Ishikawa (cell line): ENCODE measurements around the gene BAZ1A.

ENCODE experiments used
- CEBPB ChIP-seq: IDR thresholded peaks from 2 replicates; pipeline ENCODE4 v1.6.1; 2012
- CREB1 ChIP-seq: IDR thresholded peaks from 2 replicates; pipeline ENCODE4 v1.6.1; 2012; ENCODE audit warnings: low read depth
- EGR1 ChIP-seq: IDR thresholded peaks from 2 replicates; pipeline ENCODE4 v1.6.1; 2012
- EP300 ChIP-seq: IDR thresholded peaks from 2 replicates; pipeline ENCODE4 v1.6.1; 2012; ENCODE audit warnings: borderline replicate concordance
- FOXM1 ChIP-seq: IDR thresholded peaks from 2 replicates; pipeline ENCODE4 v1.6.1; 2012; ENCODE audit warnings: low read depth, borderline replicate concordance
- NFIC ChIP-seq: IDR thresholded peaks from 2 replicates; pipeline ENCODE4 v1.6.1; 2012
- RAD21 ChIP-seq: IDR thresholded peaks from 2 replicates; pipeline ENCODE4 v1.6.1; 2012; ENCODE audit warnings: low read depth
- TAF1 ChIP-seq: IDR thresholded peaks from 2 replicates; pipeline ENCODE4 v1.6.1; 2012; ENCODE audit warnings: low read depth, mild to moderate bottlenecking
- TCF12 ChIP-seq: IDR thresholded peaks from 2 replicates; pipeline ENCODE4 v1.6.1; 2012; ENCODE audit warnings: low read depth
- TEAD4 ChIP-seq: IDR thresholded peaks from 2 replicates; pipeline ENCODE4 v1.6.1; 2012
- YY1 ChIP-seq: IDR thresholded peaks from 2 replicates; pipeline ENCODE4 v1.6.1; 2012; ENCODE audit warnings: low read depth
- ZBTB7A ChIP-seq: IDR thresholded peaks from 2 replicates; pipeline ENCODE4 v1.6.1; 2012; ENCODE audit warnings: low read depth
- TF ChIP-seq, protein P1 (sequence below): IDR thresholded peaks from 2 replicates; pipeline ENCODE4 v1.6.1; 2012
- TF ChIP-seq, protein P2 (sequence below): IDR thresholded peaks from 2 replicates; pipeline ENCODE4 v1.6.1; 2012; ENCODE audit warnings: low read depth, mild to moderate bottlenecking
- TF ChIP-seq, protein P3 (sequence below): IDR thresholded peaks from 2 replicates; pipeline ENCODE4 v1.6.1; 2012

Gene BAZ1A

DNA sequence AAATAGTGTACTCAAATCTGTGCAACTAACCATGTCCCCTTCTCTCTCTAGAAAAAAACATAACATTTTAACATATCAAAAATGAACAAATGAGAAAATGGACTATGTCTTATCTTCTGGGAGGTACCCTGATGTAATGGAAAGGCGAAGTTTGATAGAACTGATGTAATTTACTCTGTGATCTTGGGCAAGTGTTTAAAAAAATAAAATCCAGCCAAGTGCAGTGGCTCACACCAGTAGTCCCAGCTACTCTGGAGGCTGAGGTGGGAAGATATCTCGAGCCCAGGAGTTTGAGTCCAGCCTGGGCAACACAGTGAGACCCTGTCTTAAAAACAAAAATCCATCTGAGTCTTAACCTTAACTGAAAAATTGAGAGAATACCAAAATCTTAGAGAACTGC, 124.9 kb downstream of the BAZ1A start:
- TF ChIP-seq, protein P1, sequence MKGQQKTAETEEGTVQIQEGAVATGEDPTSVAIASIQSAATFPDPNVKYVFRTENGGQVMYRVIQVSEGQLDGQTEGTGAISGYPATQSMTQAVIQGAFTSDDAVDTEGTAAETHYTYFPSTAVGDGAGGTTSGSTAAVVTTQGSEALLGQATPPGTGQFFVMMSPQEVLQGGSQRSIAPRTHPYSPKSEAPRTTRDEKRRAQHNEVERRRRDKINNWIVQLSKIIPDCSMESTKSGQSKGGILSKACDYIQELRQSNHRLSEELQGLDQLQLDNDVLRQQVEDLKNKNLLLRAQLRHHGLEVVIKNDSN = no peak
- TF ChIP-seq, protein P2, sequence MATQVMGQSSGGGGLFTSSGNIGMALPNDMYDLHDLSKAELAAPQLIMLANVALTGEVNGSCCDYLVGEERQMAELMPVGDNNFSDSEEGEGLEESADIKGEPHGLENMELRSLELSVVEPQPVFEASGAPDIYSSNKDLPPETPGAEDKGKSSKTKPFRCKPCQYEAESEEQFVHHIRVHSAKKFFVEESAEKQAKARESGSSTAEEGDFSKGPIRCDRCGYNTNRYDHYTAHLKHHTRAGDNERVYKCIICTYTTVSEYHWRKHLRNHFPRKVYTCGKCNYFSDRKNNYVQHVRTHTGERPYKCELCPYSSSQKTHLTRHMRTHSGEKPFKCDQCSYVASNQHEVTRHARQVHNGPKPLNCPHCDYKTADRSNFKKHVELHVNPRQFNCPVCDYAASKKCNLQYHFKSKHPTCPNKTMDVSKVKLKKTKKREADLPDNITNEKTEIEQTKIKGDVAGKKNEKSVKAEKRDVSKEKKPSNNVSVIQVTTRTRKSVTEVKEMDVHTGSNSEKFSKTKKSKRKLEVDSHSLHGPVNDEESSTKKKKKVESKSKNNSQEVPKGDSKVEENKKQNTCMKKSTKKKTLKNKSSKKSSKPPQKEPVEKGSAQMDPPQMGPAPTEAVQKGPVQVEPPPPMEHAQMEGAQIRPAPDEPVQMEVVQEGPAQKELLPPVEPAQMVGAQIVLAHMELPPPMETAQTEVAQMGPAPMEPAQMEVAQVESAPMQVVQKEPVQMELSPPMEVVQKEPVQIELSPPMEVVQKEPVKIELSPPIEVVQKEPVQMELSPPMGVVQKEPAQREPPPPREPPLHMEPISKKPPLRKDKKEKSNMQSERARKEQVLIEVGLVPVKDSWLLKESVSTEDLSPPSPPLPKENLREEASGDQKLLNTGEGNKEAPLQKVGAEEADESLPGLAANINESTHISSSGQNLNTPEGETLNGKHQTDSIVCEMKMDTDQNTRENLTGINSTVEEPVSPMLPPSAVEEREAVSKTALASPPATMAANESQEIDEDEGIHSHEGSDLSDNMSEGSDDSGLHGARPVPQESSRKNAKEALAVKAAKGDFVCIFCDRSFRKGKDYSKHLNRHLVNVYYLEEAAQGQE = no peak
- TF ChIP-seq FOXM1 = no peak
- no peak for TF ChIP-seq CREB1
- TF ChIP-seq, protein P3, sequence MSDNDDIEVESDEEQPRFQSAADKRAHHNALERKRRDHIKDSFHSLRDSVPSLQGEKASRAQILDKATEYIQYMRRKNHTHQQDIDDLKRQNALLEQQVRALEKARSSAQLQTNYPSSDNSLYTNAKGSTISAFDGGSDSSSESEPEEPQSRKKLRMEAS = no peak
- TF ChIP-seq ZBTB7A = no peak
- TF ChIP-seq EGR1 = no peak
- TF ChIP-seq RAD21 = no peak
- no peak for TF ChIP-seq TCF12
- TF ChIP-seq TAF1 = no peak
- no peak for TF ChIP-seq NFIC
- no peak for TF ChIP-seq YY1
- TF ChIP-seq TEAD4 = no peak
- no peak for TF ChIP-seq CEBPB
- no peak for TF ChIP-seq EP300

DNA sequence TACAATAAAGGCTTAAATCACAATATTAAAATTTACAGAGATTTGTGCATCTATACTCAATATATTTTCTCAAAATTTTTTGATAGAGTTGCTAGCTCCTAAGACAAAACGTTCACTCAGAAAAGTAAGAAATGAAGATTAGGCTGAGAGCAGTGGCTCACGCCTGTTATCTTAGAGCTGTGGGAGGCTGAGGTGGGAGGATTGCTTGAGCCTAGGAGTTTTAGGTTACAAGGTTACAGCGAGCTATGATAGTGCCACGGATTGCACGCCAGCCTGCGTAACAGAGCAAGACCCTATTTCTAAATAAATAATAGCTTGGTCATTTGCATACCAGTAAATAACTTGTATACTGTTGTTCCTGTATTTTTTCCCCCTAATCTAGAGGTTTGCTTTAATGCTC, 125.8 kb downstream of the BAZ1A start:
- TF ChIP-seq, protein P2 = no peak

DNA sequence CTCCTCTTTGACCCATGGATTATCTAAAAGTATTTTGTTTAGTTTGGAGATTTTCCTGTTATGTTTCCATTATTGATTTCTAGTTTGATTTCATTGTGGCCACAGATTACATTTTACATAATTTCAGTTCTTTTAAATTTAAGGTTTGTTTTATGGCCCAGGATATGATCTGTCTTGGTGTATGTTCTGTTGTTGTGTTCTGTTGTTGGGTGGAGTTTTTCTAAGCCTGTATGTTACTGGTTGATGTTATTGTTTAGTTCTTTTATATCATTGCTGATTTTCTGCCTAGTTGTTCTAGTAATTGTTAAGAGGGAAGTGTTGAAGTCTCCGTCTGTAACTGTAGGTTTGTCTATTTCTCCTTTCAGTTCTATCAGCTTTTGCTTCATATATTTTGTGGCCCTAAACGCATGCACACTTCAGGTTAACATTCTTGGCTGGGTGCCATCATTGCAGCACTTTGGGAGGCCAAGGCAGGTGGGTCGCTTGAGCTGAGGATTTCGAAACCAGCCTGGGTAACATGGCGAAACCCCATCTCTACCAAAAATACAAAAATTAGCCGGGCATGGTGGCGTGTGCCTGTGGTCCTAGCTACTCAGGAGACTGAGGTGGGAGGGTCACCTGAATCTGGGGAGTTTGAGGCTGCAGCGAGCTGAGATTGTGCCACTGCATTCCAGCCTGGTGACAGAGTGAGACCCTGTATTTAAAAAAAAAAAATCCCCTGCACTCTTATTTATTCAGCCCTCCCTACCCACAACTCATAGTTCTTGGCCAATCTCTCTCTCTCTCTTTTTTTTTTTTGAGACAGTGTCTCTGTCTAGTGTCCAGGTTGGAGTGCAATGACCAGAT, 132.7 kb downstream of the BAZ1A start:
- no peak for TF ChIP-seq EP300
- TF ChIP-seq, protein P1 = no peak
- TF ChIP-seq FOXM1 = no peak
- TF ChIP-seq TEAD4 = no peak
- no peak for TF ChIP-seq RAD21
- TF ChIP-seq TCF12 = no peak
- no peak for TF ChIP-seq YY1
- TF ChIP-seq, protein P3 = no peak
- no peak for TF ChIP-seq NFIC

DNA sequence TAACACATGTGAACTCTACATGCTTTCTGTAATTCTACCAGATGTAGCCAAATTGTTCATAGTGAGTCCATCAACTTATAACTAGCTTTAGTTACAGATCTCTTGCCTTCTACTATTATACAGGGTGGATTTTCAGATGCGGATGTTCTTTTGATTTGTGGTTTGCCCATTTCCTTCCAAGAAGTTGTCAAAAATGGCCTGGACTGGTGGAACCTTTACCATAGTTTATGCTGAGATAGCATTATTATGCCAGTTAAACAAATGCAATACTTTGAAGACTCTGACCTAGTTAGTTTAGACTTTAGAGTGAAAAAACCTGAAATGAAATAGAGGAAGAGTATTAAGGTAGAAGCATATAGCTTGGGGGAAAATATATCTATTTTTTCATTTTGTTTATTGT, 133.3 kb downstream of the BAZ1A start:
- TF ChIP-seq CEBPB = no peak
- TF ChIP-seq NFIC = no peak
- TF ChIP-seq TCF12 = no peak
- TF ChIP-seq CREB1 = no peak
- no peak for TF ChIP-seq ZBTB7A
- TF ChIP-seq, protein P1 = no peak
- no peak for TF ChIP-seq EGR1
- TF ChIP-seq, protein P2 = no peak
- no peak for TF ChIP-seq RAD21
- TF ChIP-seq, protein P3 = no peak
- no peak for TF ChIP-seq TAF1
- TF ChIP-seq FOXM1 = no peak
- no peak for TF ChIP-seq YY1
- TF ChIP-seq TEAD4 = no peak
- TF ChIP-seq EP300 = no peak
